Measurements from ENCODE around the gene ACP7.
"Not testable (repeated sequence)": the region's sequence is repeated elsewhere in the genome, so short reads cannot be mapped to it uniquely, and the experiment has no call there.

The ACP7 gene

DNA sequence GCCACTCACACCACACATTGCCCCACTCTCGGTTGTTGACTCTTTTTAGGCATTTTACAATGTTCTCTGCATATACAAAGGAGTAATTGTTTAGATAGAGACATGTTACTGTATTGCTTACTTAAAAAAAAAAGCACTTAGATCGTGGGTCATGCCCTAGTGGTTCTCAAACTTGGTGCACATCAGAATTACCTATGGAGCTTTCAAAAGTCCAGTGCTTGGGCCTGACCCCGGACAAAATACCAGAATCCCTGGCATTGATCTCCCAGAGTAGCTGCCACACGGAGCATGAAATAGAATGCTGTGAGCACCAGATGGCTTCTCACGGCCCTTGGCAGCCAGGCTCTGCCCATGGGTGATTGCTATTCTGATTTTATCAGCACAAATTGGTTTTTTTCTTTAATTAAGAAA, 20.0 kb downstream of the ACP7 start:
- DNase-seq (ENCODE audit: insufficient read length, low spot score) (no peak), FAIRE-seq (no peak)

DNA sequence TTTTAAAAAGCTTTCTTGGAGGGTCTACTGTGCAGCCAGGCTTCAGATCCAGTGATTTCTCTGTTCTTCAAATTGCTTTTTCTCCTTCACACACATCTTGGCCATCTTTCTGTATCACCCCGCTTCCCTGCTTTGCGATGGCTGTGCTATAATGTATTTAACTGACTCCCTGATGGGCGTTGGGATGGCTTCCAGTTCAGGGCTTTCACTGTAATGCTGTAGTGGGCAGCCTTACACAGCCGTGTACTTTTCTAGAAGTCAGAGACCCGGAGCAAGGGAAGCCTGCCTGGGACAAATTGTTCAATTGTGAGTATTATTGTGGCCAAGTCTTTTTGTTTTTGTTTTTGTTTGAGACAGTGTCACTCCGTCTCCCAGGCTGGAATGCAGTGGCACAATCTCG, 22.0 kb downstream of the ACP7 start:
- DNase-seq (ENCODE audit: insufficient read length, low spot score), result no peak
- no peak for FAIRE-seq

DNA sequence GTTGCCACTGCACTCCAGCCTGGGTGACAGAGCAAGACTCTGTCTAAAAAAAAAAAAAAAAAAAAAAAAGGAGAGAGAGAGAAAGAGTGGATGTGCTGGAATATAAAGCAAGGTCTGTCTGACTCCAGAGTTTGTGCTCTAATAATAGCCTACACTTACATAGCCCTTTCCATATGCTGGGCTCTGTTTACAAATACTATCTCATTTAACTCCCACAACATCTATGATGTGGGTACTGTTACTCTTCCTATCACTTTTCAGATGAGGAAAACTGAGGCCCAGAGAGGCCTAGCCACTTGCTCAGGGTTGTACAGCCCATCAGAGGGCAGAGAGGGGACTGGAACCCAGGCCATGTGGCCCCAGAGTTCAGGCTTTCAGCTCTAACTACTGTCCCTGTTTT, 25.5 kb downstream of the ACP7 start:
- no peak for FAIRE-seq
- DNase-seq (ENCODE audit: insufficient read length, low spot score), result no peak

DNA sequence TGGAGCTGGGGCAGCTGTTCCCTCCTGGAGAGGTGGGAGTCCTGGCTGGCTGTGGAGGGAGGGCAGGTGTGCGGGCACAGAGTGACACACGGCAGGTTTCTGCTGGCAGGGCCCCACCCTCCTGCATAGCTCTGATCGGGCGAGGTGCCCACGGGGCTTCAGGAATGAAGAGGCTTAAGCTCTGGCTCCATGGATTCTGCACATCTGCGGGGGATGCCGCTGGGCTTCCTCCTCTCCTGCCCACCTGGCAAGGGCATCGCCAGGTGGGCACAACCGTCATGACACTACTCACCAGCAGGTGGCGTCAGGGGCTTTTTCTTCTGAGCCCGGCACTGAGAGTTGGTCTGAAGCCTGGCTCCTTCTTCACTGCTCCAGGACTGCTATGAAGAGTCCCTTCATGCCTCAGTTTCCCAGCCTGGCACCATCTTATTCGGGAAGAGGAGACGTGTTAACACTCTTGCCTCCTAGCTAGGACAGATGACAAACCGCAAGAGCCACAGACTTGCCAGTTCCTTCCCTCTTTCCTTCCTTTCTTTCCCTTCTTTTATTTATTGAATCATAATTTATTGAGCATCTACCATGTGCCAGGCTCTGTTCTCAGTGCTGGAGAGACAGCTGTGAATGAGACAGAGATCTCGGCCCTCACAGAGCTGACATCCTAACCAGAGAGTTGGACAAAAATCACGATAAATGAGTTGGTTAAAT, 26.2 kb downstream of the ACP7 start:
- DNase-seq (ENCODE audit: insufficient read length, low spot score) (peak; percentile 67), FAIRE-seq (no peak)

DNA sequence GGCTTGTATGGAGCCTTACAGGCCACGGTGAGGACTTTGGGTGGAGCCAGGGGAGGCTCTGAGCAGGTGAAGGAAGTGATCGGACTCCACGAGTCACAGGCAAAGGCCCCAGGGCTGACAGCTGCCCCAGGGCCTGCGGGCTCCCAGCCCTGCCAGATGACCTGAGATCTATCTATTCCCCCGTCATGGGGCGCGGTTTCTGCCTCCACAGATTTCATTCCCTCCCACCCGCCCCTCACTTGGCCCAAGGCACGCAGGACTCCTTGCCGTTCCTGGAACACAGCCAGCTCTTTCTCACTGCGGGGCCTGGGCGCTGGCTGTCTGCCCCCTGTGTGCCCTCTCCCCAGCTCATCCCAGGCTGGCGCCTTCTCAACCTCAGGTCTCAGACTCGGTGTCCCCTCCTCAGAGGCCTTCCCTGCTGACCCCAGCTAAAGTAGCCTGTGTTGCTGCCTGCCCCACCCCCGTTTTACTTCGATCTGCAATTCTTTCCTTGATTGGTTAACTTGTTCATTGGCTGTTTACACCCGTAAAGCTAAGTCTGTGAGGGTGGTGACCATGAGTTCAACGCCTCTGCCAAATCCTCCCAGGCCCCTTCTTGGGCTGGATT, 27.5 kb downstream of the ACP7 start:
- FAIRE-seq (no peak), DNase-seq (ENCODE audit: insufficient read length, low spot score) (no peak)

DNA sequence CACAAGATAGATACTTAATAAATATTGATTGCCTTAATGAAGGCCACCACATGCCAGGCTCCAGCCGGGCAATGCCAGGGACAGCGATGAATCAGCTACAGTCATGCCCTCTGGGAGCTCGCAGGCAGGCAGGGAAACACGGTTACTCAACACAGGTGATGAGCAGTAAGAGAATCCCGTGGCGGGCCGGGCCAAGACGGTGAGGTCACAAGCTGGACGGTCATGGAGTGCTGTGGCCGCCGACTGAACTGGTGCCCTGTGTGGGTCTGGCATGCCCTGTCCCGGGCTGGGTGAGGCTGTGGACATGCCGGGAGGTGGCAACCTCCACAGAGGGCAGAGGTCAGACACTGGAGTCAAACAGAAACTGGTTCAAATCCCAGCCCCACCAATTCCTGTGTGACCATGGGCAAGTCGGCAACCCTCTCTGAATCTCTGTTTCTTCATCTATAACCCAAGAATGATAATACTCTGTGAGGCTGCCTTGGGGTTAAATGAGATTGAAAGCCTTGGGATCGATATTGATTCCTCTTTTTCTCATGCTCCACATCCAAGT, 28.2 kb downstream of the ACP7 start:
- DNase-seq (ENCODE audit: insufficient read length, low spot score) (no peak), FAIRE-seq (no peak)

DNA sequence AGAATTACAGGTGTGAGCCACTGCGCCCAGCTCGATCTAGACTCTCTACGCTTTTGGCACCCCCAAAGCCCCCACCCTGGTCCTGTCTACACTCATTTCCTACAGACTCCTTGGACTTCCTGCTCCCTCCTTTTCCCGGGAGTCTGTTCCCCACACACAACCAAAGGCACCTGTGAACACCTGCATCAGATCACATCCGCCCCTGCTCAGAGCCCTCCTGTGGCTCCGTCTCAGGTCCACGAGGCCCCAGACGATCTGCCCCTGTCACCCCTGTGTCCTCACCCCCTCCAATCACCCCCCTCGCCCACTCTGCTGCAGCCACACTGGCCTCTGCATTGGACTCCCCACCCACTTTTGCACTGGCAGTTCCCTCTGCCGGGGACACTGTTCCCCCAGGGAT, 29.0 kb downstream of the ACP7 start:
- DNase-seq (ENCODE audit: insufficient read length, low spot score), result no peak
- FAIRE-seq, result no peak

DNA sequence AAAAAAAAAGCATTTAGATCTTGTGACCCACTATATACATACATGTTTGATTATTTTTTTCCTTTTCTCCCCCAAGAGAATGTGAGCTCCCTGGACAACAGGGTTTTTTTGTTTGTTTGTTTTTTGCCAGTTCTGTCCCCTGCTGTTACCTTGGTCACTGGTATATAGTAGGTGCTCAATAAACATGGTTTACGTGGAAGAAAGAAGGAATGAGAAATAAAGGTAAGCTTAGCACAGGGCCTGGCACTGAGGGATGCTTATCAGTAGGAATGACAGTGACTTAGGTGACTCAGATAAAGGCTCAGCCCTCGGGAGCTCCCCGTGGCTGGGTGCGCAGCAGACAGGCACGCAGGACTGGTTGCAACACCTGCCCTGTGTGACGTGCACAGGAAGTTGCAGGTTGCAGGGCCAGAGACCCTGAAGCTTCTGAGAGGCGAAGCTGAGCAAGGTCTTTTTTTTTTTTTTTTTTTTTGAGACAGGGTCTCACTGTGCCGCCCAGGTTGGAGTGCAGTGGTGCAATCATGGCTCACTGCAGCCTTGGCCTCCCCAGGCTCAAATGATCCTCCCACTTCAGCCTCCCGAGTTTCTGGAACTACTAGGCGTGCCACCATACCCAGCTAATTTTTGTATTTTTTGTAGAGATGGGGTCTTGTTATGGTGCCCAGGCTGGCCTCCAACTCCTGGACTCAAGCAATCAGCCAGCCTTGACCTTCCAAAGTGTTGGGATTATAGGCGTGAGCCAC, 31.1 kb downstream of the ACP7 start:
- no peak for DNase-seq (ENCODE audit: insufficient read length, low spot score)
- FAIRE-seq, result no peak

DNA sequence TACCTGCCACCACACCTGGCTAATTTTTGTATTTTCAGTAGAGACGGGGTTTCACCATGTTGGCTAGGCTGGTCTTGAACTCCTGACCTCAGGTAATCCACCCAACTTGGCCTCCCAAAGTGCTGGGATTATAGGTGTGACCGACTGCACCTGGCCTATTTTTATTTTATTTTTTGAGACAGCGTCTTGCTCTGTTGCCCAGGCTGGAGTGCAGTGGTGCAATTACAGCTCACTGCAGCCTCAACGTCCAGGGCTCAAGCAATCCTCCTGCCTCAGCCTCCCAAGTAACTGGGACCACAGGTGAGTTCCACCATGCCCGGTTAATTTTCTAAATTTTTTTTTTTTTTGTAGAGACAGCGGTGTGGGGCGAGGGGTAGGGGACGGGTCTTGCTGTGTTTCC, 32.9 kb downstream of the ACP7 start:
- not testable (repeated sequence) for FAIRE-seq; DNase-seq (ENCODE audit: insufficient read length, low spot score)

DNA sequence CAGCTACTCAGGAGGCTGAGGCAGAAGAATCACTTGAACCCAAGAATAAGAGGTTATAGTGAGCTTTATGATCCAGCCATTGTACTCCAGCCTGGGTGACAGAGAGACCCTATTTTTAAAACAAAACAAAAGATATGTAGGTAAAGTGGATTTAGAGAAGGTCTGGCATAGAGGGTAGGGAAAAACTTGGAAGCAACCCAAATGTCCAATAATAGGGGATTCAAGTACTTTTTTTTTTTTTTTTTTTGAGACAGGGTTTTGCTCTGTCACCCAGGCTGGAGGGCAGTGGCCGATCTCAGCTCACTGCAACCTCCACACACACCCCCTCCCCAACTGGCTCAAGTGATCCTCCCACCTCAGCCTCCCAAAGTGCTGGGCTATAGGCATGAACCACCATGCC, 35.7 kb downstream of the ACP7 start:
- FAIRE-seq, result no peak

DNA sequence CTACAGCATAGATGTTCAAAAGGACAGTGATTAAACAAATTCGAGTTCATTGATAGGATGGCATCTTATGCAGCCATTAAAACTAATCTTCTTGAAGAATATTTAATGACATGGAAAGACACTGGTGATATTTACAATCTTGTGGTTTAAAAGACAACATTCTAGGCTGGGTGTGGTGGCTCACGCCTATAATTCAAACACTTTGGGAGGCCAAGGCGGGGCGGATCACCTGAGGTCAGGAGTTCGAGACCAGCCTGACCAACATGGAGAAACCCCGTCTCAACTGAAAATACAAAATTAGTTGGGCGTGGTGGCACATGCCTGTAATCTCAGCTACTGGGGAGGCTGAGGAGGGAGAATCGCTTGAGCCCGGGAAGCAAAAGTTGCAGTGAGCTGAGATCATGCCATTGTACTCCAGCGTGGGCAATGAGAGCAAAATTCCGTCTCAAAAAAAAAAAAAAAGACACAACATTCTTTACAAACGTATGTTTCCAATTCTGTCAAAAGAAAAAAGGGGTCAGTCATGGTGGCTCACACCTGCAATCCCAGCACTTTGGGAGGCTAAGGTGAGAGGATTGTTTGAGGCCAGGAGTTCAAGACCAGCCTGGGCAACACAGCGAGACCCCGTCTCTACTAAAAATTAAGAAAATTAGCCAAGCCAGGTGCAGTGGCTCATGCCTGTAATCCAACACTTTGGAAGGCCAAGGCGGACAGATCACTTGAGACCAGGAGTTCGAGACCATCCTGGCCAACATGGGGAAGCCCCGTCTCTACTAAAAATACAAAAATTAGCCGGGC, 39.0 kb downstream of the ACP7 start:
- FAIRE-seq (no peak), DNase-seq (ENCODE audit: insufficient read length, low spot score) (no peak)

More for the DNA sequence above, 35.7 kb downstream of the ACP7 start:
- no peak for DNase-seq (ENCODE audit: insufficient read length, low spot score)

DNA sequence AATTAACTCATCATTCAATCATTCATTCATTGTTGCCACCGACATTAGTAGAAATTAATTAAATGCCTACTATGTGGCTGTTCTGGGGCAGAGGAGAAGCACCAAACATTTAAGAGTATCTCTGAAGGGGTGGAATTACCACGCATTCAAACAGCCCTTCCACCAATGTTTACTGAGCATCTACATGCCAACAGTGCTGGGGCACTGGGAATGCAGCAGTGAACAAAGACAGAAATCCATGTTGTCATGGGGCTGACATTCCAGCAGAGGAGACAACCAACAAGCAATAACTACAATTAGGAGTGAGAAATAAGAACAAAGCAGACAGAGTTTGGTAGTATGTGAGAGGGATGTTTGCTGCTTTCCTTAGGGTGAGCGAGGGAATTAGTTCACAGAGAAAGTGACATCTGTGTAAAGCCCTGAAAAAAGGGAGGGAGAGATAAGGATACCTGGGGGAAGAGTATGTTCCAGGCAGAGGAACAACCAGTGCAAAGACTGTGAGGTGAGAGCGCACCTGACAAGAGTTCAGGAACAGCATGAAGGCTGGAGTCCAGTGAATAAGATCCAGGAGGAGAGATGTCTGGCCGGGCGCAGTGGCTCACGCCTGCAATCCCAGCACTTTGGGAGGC, 40.1 kb downstream of the ACP7 start:
- DNase-seq (ENCODE audit: insufficient read length, low spot score) (no peak), FAIRE-seq (no peak)

DNA sequence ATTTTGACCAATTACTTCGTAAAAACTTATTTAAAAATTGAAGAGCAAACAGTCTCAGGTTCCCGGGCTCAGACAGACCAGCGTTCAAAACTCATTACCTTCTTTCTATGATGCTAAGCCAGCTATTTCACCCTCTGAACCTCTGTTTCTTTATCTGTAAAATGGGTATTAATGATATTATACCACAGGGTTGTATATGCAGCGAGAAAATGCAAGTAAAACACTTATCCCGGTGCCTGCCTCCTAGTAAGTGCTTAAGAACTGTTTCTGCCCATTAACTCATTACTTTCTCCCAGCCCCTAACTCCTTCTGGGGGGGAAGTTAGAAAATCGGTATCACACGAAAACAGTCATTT, 41.0 kb downstream of the ACP7 start:
- FAIRE-seq (no peak), DNase-seq (ENCODE audit: insufficient read length, low spot score) (no peak)

DNA sequence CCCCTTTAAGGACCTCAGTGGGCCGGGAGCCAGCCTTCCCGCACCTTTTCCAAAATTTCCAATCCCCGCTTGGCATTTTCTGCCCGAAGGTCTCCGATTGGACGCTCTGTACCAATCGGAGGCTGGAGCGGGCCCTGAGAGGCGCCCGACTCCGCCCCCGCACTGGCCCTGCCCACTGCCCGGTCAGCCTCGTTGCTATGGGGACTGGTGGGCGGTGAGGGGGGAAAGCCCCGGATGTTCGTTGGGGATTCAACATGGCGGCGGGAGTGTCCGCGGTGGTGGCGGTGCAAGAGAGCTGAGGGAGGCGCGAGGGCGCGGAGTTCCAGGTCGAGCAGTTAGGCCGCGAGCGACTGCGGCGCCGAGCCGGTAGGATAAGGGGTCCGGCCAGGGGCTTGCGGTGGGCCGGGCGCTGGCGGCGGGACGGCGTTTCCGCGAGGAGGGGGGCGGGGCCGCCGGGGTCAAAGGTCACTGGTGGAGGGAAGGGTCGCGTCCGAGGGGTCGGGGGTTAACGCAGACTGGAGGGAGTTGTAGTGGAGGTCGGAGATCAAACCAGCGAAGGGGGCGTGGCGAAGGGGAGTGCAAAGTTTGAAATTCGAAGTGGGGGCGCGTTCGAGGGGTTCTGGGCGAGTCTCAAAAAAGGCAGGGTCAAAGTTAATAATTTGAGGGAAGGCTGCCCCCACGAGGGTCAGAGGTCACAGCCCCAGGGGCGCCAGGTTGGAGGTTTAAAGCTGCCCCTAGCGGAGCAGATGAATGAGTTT, 41.6 kb downstream of the ACP7 start, which contains the start of gene PAK4:
Gene PAK4, plus strand, starts transcription at position 233 of the 758 bp plus-strand sequence. CDS start 43,768 bp downstream, outside the sequence.
- FAIRE-seq (peak; percentile 88), DNase-seq (ENCODE audit: insufficient read length, low spot score) (peak; percentile 99)

DNA sequence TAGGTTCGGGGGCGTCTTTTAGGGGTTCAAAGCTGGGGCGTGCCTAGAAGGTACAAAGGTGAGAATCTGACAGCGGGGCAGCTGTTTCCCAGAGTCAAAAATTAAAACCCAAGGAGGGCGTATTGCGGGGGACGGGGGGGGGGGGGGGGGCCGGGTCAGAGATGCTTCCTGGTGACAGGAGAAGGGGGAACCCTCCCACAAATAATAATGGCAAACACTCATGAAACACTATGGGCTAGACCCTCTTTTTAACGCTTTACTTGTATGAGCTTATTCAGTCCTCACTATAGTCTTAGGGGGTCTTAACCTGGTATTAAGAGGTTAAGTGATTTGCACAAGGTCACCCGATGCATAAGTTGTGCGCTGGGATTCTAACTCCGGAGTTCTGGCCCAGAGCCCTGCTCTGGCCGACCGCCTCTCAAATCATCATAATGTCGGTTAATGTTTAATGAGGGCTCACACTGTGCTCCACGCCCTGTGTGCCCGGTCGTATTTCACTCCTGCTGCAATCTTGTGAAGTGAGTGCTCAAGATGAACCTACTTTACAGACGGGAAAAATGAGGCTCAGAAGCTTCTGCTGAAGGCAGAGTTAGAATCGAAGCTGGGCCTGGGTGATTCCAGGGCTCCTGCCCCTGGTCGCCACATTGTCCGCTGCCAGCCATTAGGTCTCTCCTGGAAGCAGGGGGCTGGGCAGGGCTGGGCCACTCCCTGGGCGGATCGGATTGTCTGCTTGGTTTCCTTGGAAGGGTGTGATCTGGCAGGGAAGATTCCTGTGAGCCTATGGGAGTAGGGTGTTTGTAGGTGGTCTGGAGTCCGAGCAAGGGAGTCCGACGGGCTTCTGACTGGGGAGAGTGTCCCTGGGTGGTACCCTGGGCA, 42.4 kb downstream of the ACP7 start:
- no peak for FAIRE-seq

DNA sequence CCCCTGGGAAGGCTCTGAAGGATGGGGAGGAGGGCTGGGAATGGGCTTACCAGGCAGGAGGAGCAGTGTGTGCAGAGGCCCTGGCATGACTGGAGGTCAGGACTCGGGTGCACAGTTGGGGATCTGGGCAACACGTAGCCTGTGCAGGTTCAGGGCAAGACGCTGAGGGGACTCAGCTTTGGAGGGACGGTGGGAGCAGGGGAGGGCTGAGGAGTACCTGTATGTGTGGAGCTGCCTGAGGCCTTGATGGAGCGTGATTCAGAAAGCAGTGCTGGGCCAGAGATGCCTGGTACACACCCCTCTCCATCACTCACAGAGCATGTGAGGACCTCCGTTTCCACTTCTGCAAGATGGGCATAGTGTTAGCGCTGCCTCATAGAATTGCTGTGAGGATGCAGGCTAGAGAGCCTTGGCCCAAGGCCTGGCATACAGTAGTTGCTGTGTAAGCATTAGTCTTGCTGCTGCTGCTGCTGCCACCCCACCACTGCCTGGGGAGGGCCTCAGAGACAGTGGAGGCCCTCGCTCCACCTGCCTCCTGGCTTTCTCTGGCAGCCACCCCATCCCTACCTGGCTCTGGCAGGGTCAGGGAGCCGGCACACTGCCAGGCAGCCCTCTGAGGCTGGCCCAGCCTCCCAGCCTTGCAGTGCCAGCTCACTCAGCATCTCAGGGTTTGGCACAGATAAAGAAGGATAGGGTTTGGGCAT, 43.8 kb downstream of the ACP7 start:
- DNase-seq (ENCODE audit: insufficient read length, low spot score), result no peak
- FAIRE-seq, result no peak

More for the DNA sequence above, 42.4 kb downstream of the ACP7 start:
- no peak for DNase-seq (ENCODE audit: insufficient read length, low spot score)

DNA sequence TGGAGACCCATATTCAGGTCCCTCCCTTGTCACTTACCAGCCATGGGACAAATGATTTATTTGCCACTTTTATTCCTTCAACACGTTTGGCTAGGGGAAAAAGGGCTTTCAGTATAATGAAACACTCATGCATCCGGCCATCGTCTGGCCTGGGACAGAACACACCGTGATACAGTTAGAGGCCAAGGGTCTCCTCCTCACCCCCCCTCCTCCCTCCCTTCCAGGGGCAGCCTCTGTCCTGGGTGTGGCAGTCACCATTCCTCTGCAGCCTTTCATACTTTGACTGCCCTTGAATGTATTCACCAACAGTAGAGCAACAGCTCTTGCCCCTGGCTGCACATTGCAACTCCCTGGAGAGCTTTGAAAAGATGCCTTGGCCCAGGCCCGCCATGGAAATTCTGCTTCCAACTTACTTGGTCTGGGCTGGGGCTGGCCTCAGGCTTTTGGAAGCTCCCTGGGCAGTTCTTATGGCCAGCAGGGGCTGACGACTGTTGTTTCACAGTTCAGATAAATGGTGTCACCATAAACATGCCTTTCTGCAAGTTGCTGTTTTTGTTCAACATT, 44.4 kb downstream of the ACP7 start:
- no peak for FAIRE-seq
- no peak for DNase-seq (ENCODE audit: insufficient read length, low spot score)

DNA sequence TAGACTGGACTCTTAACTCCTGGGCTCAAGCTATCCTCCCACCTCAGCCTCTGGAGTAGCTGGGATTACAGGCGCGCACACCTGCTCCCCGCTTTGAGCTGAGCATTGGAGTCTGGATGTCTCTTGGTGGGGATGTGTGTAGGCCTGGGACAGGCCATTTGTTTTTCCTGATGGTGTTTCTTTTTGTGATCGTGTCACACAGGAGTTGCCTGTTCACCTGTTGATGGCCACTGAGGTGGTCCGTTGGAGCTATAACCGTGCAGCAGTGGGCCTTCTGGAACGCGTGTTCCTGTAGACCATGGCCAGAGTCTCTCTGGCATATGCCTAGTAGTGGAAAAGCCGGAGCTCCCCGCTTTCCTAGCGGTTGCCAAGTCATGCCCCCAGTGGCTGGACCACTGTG, 44.9 kb downstream of the ACP7 start:
- DNase-seq (ENCODE audit: insufficient read length, low spot score), result no peak
- FAIRE-seq, result no peak
